Chondrocyte (in vitro differentiated cells): ENCODE results near the gene PTCH1. TPM values are rescaled to one million over a fixed set of nuclear protein-coding genes. Genes with fewer than 3 reads are reported as not detected.

Source experiments
- DNase-seq: peaks from one replicate; pipeline ENCODE4 v3.0.0; 2021; ENCODE audit warnings: mixed read lengths, low spot score
- H3K27ac Mint-ChIP-seq: one replicate; pipeline ENCODE4 v1.8.0; 2021; ENCODE audit warnings: mild to moderate bottlenecking, moderate library complexity, mixed read lengths; ENCODE audit not compliant: unreplicated experiment
- H3K27me3 Mint-ChIP-seq: 2 replicates; pipeline ENCODE4 v1.8.0; 2021; ENCODE audit warnings: low read depth, mixed read lengths
- H3K36me3 Mint-ChIP-seq: 2 replicates; pipeline ENCODE4 v1.8.0; 2021; ENCODE audit warnings: low read depth, mixed read lengths
- H3K4me1 Mint-ChIP-seq: 2 replicates; pipeline ENCODE4 v1.8.0; 2021; ENCODE audit warnings: low read depth, mild to moderate bottlenecking, mixed read lengths
- H3K4me3 Mint-ChIP-seq: one replicate; pipeline ENCODE4 v1.8.0; 2021; ENCODE audit warnings: mild to moderate bottlenecking, moderate library complexity, mixed read lengths; ENCODE audit not compliant: unreplicated experiment
- H3K9me3 Mint-ChIP-seq: 2 replicates; pipeline ENCODE4 v1.8.0; 2021; ENCODE audit warnings: low read depth, mixed read lengths
- CTCF ChIP-seq: fragments of 200-600 bp; sonication (generic); IDR thresholded peaks from 2 replicates; pipeline ENCODE4 v1.5.0; 2021; ENCODE audit warnings: antibody characterized with exemption, mild to moderate bottlenecking, moderate library complexity
- total RNA-seq: library from RNA; stranded (reverse); gene quantifications from 3 replicates; pipeline ENCODE4 v1.2.1, GENCODE V29; 2021

Gene PTCH1
- total RNA-seq, 1 donor from 2014 or later, result 10.4 TPM

- peaks cover 28% of the 10 kb centered on the region for H3K36me3 Mint-ChIP-seq
- no peaks in the 10 kb centered on the region for H3K27me3 Mint-ChIP-seq
- DNase-seq, result no peak
- no peak overlapping the region for H3K27ac Mint-ChIP-seq
- no peak for TF ChIP-seq CTCF
- H3K4me1 Mint-ChIP-seq, result no peaks in the 10 kb centered on the region
- H3K4me3 Mint-ChIP-seq, result no peak overlapping the region
- no peaks in the 10 kb centered on the region for H3K9me3 Mint-ChIP-seq
Observed at GRCh38 chr9:95478335-95478734, 38.4 kb downstream of the PTCH1 start.

GRCh38 chr9:95477885-95478284 is 38.9 kb downstream of the PTCH1 start:
- Mint-ChIP-seq H3K36me3 (peaks cover 30% of the 10 kb centered on the region), H3K27ac (no peak overlapping the region), H3K9me3 (no peaks in the 10 kb centered on the region), H3K4me3 (no peak overlapping the region), H3K27me3 (no peaks in the 10 kb centered on the region), H3K4me1 (no peaks in the 10 kb centered on the region)
- DNase-seq, result no peak
- no peak for TF ChIP-seq CTCF

- Mint-ChIP-seq H3K4me1 (no peaks in the 10 kb centered on the region), H3K9me3 (no peaks in the 10 kb centered on the region), H3K27me3 (no peaks in the 10 kb centered on the region), H3K4me3 (no peak overlapping the region), H3K36me3 (peaks cover 30% of the 10 kb centered on the region), H3K27ac (no peak overlapping the region)
- no peak for TF ChIP-seq CTCF
- DNase-seq, result no peak
Observed at GRCh38 chr9:95477441-95477840, 39.3 kb downstream of the PTCH1 start.

GRCh38 chr9:95468791-95469190 is 48.0 kb downstream of the PTCH1 start:
- H3K4me1 Mint-ChIP-seq, result peaks cover 5% of the 10 kb centered on the region
- no peaks in the 10 kb centered on the region for H3K9me3 Mint-ChIP-seq
- TF ChIP-seq CTCF, result no peak
- H3K36me3 Mint-ChIP-seq, result peaks cover 24% of the 10 kb centered on the region
- no peak overlapping the region for H3K4me3 Mint-ChIP-seq
- DNase-seq, result no peak
- H3K27me3 Mint-ChIP-seq, result no peaks in the 10 kb centered on the region
- H3K27ac Mint-ChIP-seq, result no peak overlapping the region

- no peak for TF ChIP-seq CTCF
- no peak for DNase-seq
- H3K4me3 Mint-ChIP-seq, result no peak overlapping the region
- H3K27me3 Mint-ChIP-seq, result no peaks in the 10 kb centered on the region
- peaks cover 30% of the 10 kb centered on the region for H3K4me1 Mint-ChIP-seq
- no peaks in the 10 kb centered on the region for H3K9me3 Mint-ChIP-seq
- H3K27ac Mint-ChIP-seq, result no peak overlapping the region
- H3K36me3 Mint-ChIP-seq, result peaks cover 17% of the 10 kb centered on the region
Observed at GRCh38 chr9:95465115-95465514, 51.7 kb downstream of the PTCH1 start.
